Activated CD8-positive, alpha-beta memory T cell treated with anti-CD3 and anti-CD28 coated beads for 4 hours (primary cell): ENCODE data around the gene HNF4A.

Experiments
- DNase-seq, 2 donors: peaks; one replicate each; pipeline ENCODE4 v3.0.0-alpha.2; 2020; ENCODE audit warnings: low read depth in 2 of 2

The HNF4A gene

GRCh38 chr20:44392088-44392775 lies 36.7 kb downstream of the HNF4A start:
- DNase-seq = no peak

GRCh38 chr20:44392776-44393607 lies 37.5 kb downstream of the HNF4A start:
- no peak for DNase-seq

GRCh38 chr20:44393608-44394451 lies 38.3 kb downstream of the HNF4A start:
- no peak for DNase-seq

GRCh38 chr20:44394452-44394701 lies 38.9 kb downstream of the HNF4A start:
- no peak for DNase-seq

GRCh38 chr20:44394702-44395460 lies 39.4 kb downstream of the HNF4A start:
- no peak for DNase-seq

GRCh38 chr20:44395461-44396340 lies 40.2 kb downstream of the HNF4A start:
- DNase-seq = no peak

GRCh38 chr20:44396369-44397130 lies 41.1 kb downstream of the HNF4A start:
- no peak for DNase-seq

GRCh38 chr20:44398335-44398734 lies 42.8 kb downstream of the HNF4A start:
- DNase-seq = no peak

GRCh38 chr20:44399446-44399845 lies 43.9 kb downstream of the HNF4A start:
- no peak for DNase-seq

GRCh38 chr20:44400671-44400969 lies 45.1 kb downstream of the HNF4A start:
- DNase-seq = no peak

- no peak for DNase-seq
Measured at GRCh38 chr20:44400970-44401769, 45.7 kb downstream of the HNF4A start.

GRCh38 chr20:44401770-44402390 lies 46.4 kb downstream of the HNF4A start:
- no peak for DNase-seq

GRCh38 chr20:44402391-44403193 lies 47.1 kb downstream of the HNF4A start:
- no peak for DNase-seq

GRCh38 chr20:44403194-44404112 lies 48.0 kb downstream of the HNF4A start:
- DNase-seq = no peak

- DNase-seq = no peak
Measured at GRCh38 chr20:44404204-44405181, 49.0 kb downstream of the HNF4A start.

GRCh38 chr20:44405257-44405656 lies 49.8 kb downstream of the HNF4A start:
- DNase-seq = no peak
